Measurements from ENCODE around the gene RGS17.

RGS17 gene

GRCh38 chr6:153028286-153028685 is 102.8 kb downstream of the RGS17 start:
- Histone ChIP-seq H3K27me3 (ENCODE audit: insufficient read depth, low read length) (no peaks in the 10 kb centered on the region), H3K4me1 (ENCODE audit: insufficient read depth, low read length) (peaks cover 10% of the 10 kb centered on the region), H3K9ac (ENCODE audit: low read depth, low read length) (no peak overlapping the region), H3K27ac (ENCODE audit: low read length) (no peak overlapping the region), H3K36me3 (ENCODE audit: insufficient read depth, low read depth, low read length) (0 out of 2 replicates have a peak, but pooled peaks cover 5% of the 10 kb centered on the region), H3K9me3 (ENCODE audit: insufficient read depth, low read depth, low read length) (no peaks in the 10 kb centered on the region), H3K4me3 (ENCODE audit: low read length) (no peak overlapping the region)

GRCh38 chr6:153027480-153027879 is 103.6 kb downstream of the RGS17 start:
- Histone ChIP-seq H3K27ac (ENCODE audit: low read length) (no peak overlapping the region), H3K4me3 (ENCODE audit: low read length) (no peak overlapping the region), H3K4me1 (ENCODE audit: insufficient read depth, low read length) (peaks cover 10% of the 10 kb centered on the region), H3K9ac (ENCODE audit: low read depth, low read length) (no peak overlapping the region), H3K9me3 (ENCODE audit: insufficient read depth, low read depth, low read length) (no peaks in the 10 kb centered on the region), H3K27me3 (ENCODE audit: insufficient read depth, low read length) (no peaks in the 10 kb centered on the region), H3K36me3 (ENCODE audit: insufficient read depth, low read depth, low read length) (0 out of 2 replicates have a peak, but pooled peaks cover 5% of the 10 kb centered on the region)

- H3K9ac ChIP-seq (ENCODE audit: low read depth, low read length) = no peak overlapping the region
- no peaks in the 10 kb centered on the region for H3K4me1 ChIP-seq (ENCODE audit: insufficient read depth, low read length)
- H3K27ac ChIP-seq (ENCODE audit: low read length) = no peak overlapping the region
- H3K36me3 ChIP-seq (ENCODE audit: insufficient read depth, low read depth, low read length) = 0 out of 2 replicates have a peak, but pooled peaks cover 5% of the 10 kb centered on the region
- no peaks in the 10 kb centered on the region for H3K9me3 ChIP-seq (ENCODE audit: insufficient read depth, low read depth, low read length)
- H3K4me3 ChIP-seq (ENCODE audit: low read length) = no peak overlapping the region
- no peaks in the 10 kb centered on the region for H3K27me3 ChIP-seq (ENCODE audit: insufficient read depth, low read length)
Observed at GRCh38 chr6:153024709-153025017, 106.4 kb downstream of the RGS17 start.

- H3K9me3 ChIP-seq (ENCODE audit: insufficient read depth, low read depth, low read length) = no peaks in the 10 kb centered on the region
- H3K4me3 ChIP-seq (ENCODE audit: low read length) = no peak overlapping the region
- H3K9ac ChIP-seq (ENCODE audit: low read depth, low read length) = no peak overlapping the region
- 0 out of 2 replicates have a peak, but pooled peaks cover 5% of the 10 kb centered on the region for H3K36me3 ChIP-seq (ENCODE audit: insufficient read depth, low read depth, low read length)
- no peaks in the 10 kb centered on the region for H3K4me1 ChIP-seq (ENCODE audit: insufficient read depth, low read length)
- H3K27ac ChIP-seq (ENCODE audit: low read length) = no peak overlapping the region
- no peaks in the 10 kb centered on the region for H3K27me3 ChIP-seq (ENCODE audit: insufficient read depth, low read length)
Observed at GRCh38 chr6:153023977-153024708, 106.9 kb downstream of the RGS17 start.

- Histone ChIP-seq H3K36me3 (ENCODE audit: insufficient read depth, low read depth, low read length) (no peaks in the 10 kb centered on the region), H3K4me1 (ENCODE audit: insufficient read depth, low read length) (no peaks in the 10 kb centered on the region), H3K27me3 (ENCODE audit: insufficient read depth, low read length) (no peaks in the 10 kb centered on the region), H3K9ac (ENCODE audit: low read depth, low read length) (no peak overlapping the region), H3K4me3 (ENCODE audit: low read length) (no peak overlapping the region), H3K27ac (ENCODE audit: low read length) (no peak overlapping the region), H3K9me3 (ENCODE audit: insufficient read depth, low read depth, low read length) (no peaks in the 10 kb centered on the region)
Observed at GRCh38 chr6:153018355-153018754, 112.7 kb downstream of the RGS17 start.

- Histone ChIP-seq H3K4me1 (ENCODE audit: insufficient read depth, low read length) (no peaks in the 10 kb centered on the region), H3K4me3 (ENCODE audit: low read length) (no peak overlapping the region), H3K9me3 (ENCODE audit: insufficient read depth, low read depth, low read length) (no peaks in the 10 kb centered on the region), H3K27me3 (ENCODE audit: insufficient read depth, low read length) (no peaks in the 10 kb centered on the region), H3K9ac (ENCODE audit: low read depth, low read length) (no peak overlapping the region), H3K36me3 (ENCODE audit: insufficient read depth, low read depth, low read length) (no peaks in the 10 kb centered on the region), H3K27ac (ENCODE audit: low read length) (no peak overlapping the region)
Observed at GRCh38 chr6:153016846-153017245, 114.2 kb downstream of the RGS17 start.

GRCh38 chr6:153015094-153015640 is 115.9 kb downstream of the RGS17 start:
- Histone ChIP-seq H3K4me3 (ENCODE audit: low read length) (no peak overlapping the region), H3K9ac (ENCODE audit: low read depth, low read length) (no peak overlapping the region), H3K9me3 (ENCODE audit: insufficient read depth, low read depth, low read length) (no peaks in the 10 kb centered on the region), H3K27ac (ENCODE audit: low read length) (no peak overlapping the region), H3K27me3 (ENCODE audit: insufficient read depth, low read length) (no peaks in the 10 kb centered on the region), H3K36me3 (ENCODE audit: insufficient read depth, low read depth, low read length) (no peaks in the 10 kb centered on the region), H3K4me1 (ENCODE audit: insufficient read depth, low read length) (no peaks in the 10 kb centered on the region)

- Histone ChIP-seq H3K27ac (ENCODE audit: low read length) (no peak overlapping the region), H3K4me3 (ENCODE audit: low read length) (no peak overlapping the region)
Observed at GRCh38 chr6:153013438-153013837, 117.6 kb downstream of the RGS17 start.

GRCh38 chr6:153012856-153013255 is 118.2 kb downstream of the RGS17 start:
- Histone ChIP-seq H3K36me3 (ENCODE audit: insufficient read depth, low read depth, low read length) (no peaks in the 10 kb centered on the region), H3K4me1 (ENCODE audit: insufficient read depth, low read length) (no peaks in the 10 kb centered on the region), H3K27ac (ENCODE audit: low read length) (no peak overlapping the region), H3K27me3 (ENCODE audit: insufficient read depth, low read length) (no peaks in the 10 kb centered on the region), H3K9ac (ENCODE audit: low read depth, low read length) (no peak overlapping the region), H3K4me3 (ENCODE audit: low read length) (no peak overlapping the region), H3K9me3 (ENCODE audit: insufficient read depth, low read depth, low read length) (no peaks in the 10 kb centered on the region)

More at GRCh38 chr6:153013438-153013837, 117.6 kb downstream of the RGS17 start:
- Histone ChIP-seq H3K4me1 (ENCODE audit: insufficient read depth, low read length) (no peaks in the 10 kb centered on the region), H3K9me3 (ENCODE audit: insufficient read depth, low read depth, low read length) (no peaks in the 10 kb centered on the region), H3K27me3 (ENCODE audit: insufficient read depth, low read length) (no peaks in the 10 kb centered on the region), H3K9ac (ENCODE audit: low read depth, low read length) (no peak overlapping the region), H3K36me3 (ENCODE audit: insufficient read depth, low read depth, low read length) (no peaks in the 10 kb centered on the region)

- H3K27ac ChIP-seq (ENCODE audit: low read length) = peak overlapping the region; percentile 41
- peak overlapping the region; percentile 96 for H3K9ac ChIP-seq (ENCODE audit: low read depth, low read length)
- H3K9me3 ChIP-seq (ENCODE audit: insufficient read depth, low read depth, low read length) = no peaks in the 10 kb centered on the region
- H3K4me1 ChIP-seq (ENCODE audit: insufficient read depth, low read length) = peaks cover 5% of the 10 kb centered on the region; the same call in 1 of the 2 replicates
- no peaks in the 10 kb centered on the region for H3K27me3 ChIP-seq (ENCODE audit: insufficient read depth, low read length)
- peak overlapping the region; percentile 98 for H3K4me3 ChIP-seq (ENCODE audit: low read length)
- peaks cover 2% of the 10 kb centered on the region for H3K36me3 ChIP-seq (ENCODE audit: insufficient read depth, low read depth, low read length)
Observed at GRCh38 chr6:153003366-153003690, 127.8 kb downstream of the RGS17 start.

GRCh38 chr6:153002613-153003365 is 128.3 kb downstream of the RGS17 start, which contains the start of gene MTRF1L:
TSS of gene MTRF1L (minus strand) at chr6:153002709. CDS start at chr6:153002685, 24 bp downstream.
- H3K9me3 ChIP-seq (ENCODE audit: insufficient read depth, low read depth, low read length) = no peaks in the 10 kb centered on the region
- H3K27me3 ChIP-seq (ENCODE audit: insufficient read depth, low read length) = no peaks in the 10 kb centered on the region
- H3K27ac ChIP-seq (ENCODE audit: low read length) = peak within 1 kb of the TSS; percentile 70
- H3K4me3 ChIP-seq (ENCODE audit: low read length) = peak within 1 kb of the TSS; percentile 98
- peaks cover 5% of the 10 kb centered on the region; the same call in 1 of the 2 replicates for H3K4me1 ChIP-seq (ENCODE audit: insufficient read depth, low read length)
- peak within 1 kb of the TSS; percentile 96 for H3K9ac ChIP-seq (ENCODE audit: low read depth, low read length)
- peaks cover 6% of the 10 kb centered on the region for H3K36me3 ChIP-seq (ENCODE audit: insufficient read depth, low read depth, low read length)
